HepG2 (cell line): ENCODE data around the gene PPM1G. TPM values are rescaled to one million over a fixed set of nuclear protein-coding genes. Genes with fewer than 3 reads are reported as not detected.

Source experiments
- ARNTL ChIP-seq: sonication (generic); formaldehyde crosslinking; IDR thresholded peaks from 2 replicates; pipeline ENCODE4 v1.4.0; 2020; ENCODE audit warnings: mild to moderate bottlenecking, missing genetic modification reagents
- FOXK2 ChIP-seq: fragments of 450-650 bp; IDR thresholded peaks from 2 replicates; pipeline ENCODE4 v1.6.1; 2016
- GMEB2 ChIP-seq: IDR thresholded peaks from 2 replicates; pipeline ENCODE4 v1.6.1; 2016; ENCODE audit warnings: missing biosample characterization, missing genetic modification reagents, low read depth
- HES4 ChIP-seq: sonication (generic); formaldehyde crosslinking; IDR thresholded peaks from 2 replicates; pipeline ENCODE4 v1.9.0; 2021; ENCODE audit warnings: mild to moderate bottlenecking, missing genetic modification reagents, borderline replicate concordance
- HNRNPL ChIP-seq: fragments of 200-400 bp; formaldehyde crosslinking; IDR thresholded peaks from 2 replicates; pipeline ENCODE4 v1.6.1; 2017; ENCODE audit warnings: mild to moderate bottlenecking, low read depth, low read length
- JARID2 ChIP-seq: sonication (generic); formaldehyde crosslinking; IDR thresholded peaks from 2 replicates; pipeline ENCODE4 v1.8.1; 2023; ENCODE audit warnings: missing genetic modification reagents, inconsistent platforms; ENCODE audit not compliant: insufficient replicate concordance
- KMT2A ChIP-seq: sonication (generic); formaldehyde crosslinking; IDR thresholded peaks from 2 replicates; pipeline ENCODE4 v1.4.0; 2020; ENCODE audit warnings: missing genetic modification reagents
- MAFK ChIP-seq, 2 experiments: IDR thresholded peaks in 1 of 2; conservative IDR thresholded peaks in 1 of 2; 2 replicates each; pipeline ENCODE4 v1.6.1; 2011; ENCODE audit warnings: improper control_type of control experiment in 2 of 2, low read length in 2 of 2
- MEIS2 ChIP-seq: sonication (generic); formaldehyde crosslinking; IDR thresholded peaks from 2 replicates; pipeline ENCODE4 v1.9.0; 2021; ENCODE audit warnings: mild to moderate bottlenecking, missing genetic modification reagents
- MTF1 ChIP-seq: sonication (generic); formaldehyde crosslinking; IDR thresholded peaks from 2 replicates; pipeline ENCODE4 v1.5.0; 2020; ENCODE audit warnings: missing genetic modification reagents
- NCOA5 ChIP-seq: sonication (generic); formaldehyde crosslinking; IDR thresholded peaks from 2 replicates; pipeline ENCODE4 v1.4.0; 2020; ENCODE audit warnings: missing genetic modification reagents
- NFIB ChIP-seq: sonication (generic); formaldehyde crosslinking; IDR thresholded peaks from 2 replicates; pipeline ENCODE4 v1.9.0; 2021; ENCODE audit warnings: missing genetic modification reagents, mild to moderate bottlenecking, borderline replicate concordance
- NR2F1 ChIP-seq, 2 experiments: fragments of 450-650 bp in 1 of 2; formaldehyde crosslinking in 1 of 2; IDR thresholded peaks; 2 replicates each; pipeline versions ENCODE4 v1.5.0 to v1.6.1; 2016 to 2020; ENCODE audit warnings: mild to moderate bottlenecking in 1 of 2, missing compliant biosample characterization in 1 of 2, missing genetic modification reagents in 1 of 2, moderate library complexity in 1 of 2
- RELA ChIP-seq: sonication (generic); formaldehyde crosslinking; IDR thresholded peaks from 2 replicates; pipeline ENCODE4 v1.4.0; 2020; ENCODE audit warnings: missing genetic modification reagents
- SMAD1 ChIP-seq: sonication (generic); formaldehyde crosslinking; IDR thresholded peaks from 2 replicates; pipeline ENCODE4 v1.4.0; 2020; ENCODE audit warnings: missing genetic modification reagents, low read depth, mild to moderate bottlenecking, borderline replicate concordance
- ZNF251 ChIP-seq: sonication (generic); formaldehyde crosslinking; IDR thresholded peaks from 2 replicates; pipeline ENCODE4 v1.9.0; 2021; ENCODE audit warnings: mild to moderate bottlenecking, missing genetic modification reagents
- ZNF33A ChIP-seq: sonication (generic); formaldehyde crosslinking; IDR thresholded peaks from 2 replicates; pipeline ENCODE4 v1.5.1; 2020; ENCODE audit warnings: missing genetic modification reagents, mild to moderate bottlenecking, moderate library complexity, borderline replicate concordance
- ZNF552 ChIP-seq: sonication (generic); formaldehyde crosslinking; IDR thresholded peaks from 2 replicates; pipeline ENCODE4 v1.9.0; 2022; ENCODE audit warnings: missing genetic modification reagents, mild to moderate bottlenecking, borderline replicate concordance
- polyA plus RNA-seq, 8 experiments: library from polyadenylated mRNA; depleted of rRNA in 3 of 8; stranded (reverse) in 7 of 8; unstranded in 1 of 8; fragments of >200 nt; fragmentation: Illumina TruSeq in 4 of 8; extraction: Trizol in 4 of 8; gene quantifications; 2 replicates each; pipeline versions ENCODE4 v1.2.1 to v1.2.3, GENCODE V29; 2011 to 2016; ENCODE audit warnings: low read depth in 4 of 8, missing spikeins in 1 of 8, mixed read lengths in 1 of 8; ENCODE audit not compliant: insufficient read depth in 1 of 8
- total RNA-seq, 5 experiments: library from RNA; depleted of rRNA; stranded (reverse); fragments of >200 nt; fragmentation: Illumina TruSeq; extraction: Trizol; gene quantifications; 2 replicates each; pipeline ENCODE4 v1.2.3, GENCODE V29; 2016; ENCODE audit warnings: low read depth in 1 of 5
- TF ChIP-seq, protein P1 (sequence below): sonication (generic); formaldehyde crosslinking; IDR thresholded peaks from 2 replicates; pipeline ENCODE4 v1.5.1; 2020; ENCODE audit warnings: mild to moderate bottlenecking, missing genetic modification reagents, moderate library complexity
- TF ChIP-seq, protein P2 (sequence below): sonication (generic); formaldehyde crosslinking; IDR thresholded peaks from 2 replicates; pipeline ENCODE4 v1.5.0; 2020; ENCODE audit warnings: mild to moderate bottlenecking, missing genetic modification reagents, borderline replicate concordance

PPM1G gene
- total and polyA plus RNA-seq, 2 of the 13 experiments (the other 11 are each of a cell fraction or from before 2014, with no cell fraction given): 58.2 to 213 TPM

DNA sequence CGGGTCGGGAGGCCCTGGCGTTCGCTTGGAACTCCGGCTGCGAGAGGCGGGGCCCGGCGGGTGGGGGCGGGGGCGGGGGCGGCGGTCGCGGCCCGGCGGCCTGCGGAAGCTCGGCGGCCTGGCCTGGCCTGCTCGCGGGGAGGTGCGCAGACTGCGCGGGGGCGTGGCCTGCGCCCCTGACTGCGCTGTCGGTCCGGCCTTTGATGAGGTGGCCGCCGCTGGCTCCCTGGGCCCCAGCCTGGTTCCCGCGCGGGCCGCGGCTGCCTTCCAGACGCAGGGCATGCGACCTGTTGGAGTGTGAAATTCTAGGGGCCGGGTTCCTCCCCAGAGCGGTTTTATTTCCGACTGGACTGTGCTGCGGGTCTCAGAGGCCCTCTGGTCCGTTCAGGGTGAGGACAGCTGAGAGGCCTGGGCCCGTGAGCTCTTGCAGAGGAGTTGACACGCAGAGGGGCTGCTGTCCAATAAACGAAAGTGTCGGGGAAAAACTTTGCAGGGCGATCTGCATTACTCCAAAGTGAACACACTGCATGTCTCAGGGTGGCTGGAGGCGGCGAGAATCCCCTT, 19.7 kb upstream of the PPM1G start (continued):
- TF ChIP-seq JARID2 (CRISPR knock-in tag): no peak
- TF ChIP-seq RELA (CRISPR knock-in tag): no peak
- TF ChIP-seq, protein P1, sequence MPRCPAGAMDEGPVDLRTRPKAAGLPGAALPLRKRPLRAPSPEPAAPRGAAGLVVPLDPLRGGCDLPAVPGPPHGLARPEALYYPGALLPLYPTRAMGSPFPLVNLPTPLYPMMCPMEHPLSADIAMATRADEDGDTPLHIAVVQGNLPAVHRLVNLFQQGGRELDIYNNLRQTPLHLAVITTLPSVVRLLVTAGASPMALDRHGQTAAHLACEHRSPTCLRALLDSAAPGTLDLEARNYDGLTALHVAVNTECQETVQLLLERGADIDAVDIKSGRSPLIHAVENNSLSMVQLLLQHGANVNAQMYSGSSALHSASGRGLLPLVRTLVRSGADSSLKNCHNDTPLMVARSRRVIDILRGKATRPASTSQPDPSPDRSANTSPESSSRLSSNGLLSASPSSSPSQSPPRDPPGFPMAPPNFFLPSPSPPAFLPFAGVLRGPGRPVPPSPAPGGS: no peak
- no peak for TF ChIP-seq ZNF251 (CRISPR knock-in tag)
- TF ChIP-seq NFIB (CRISPR knock-in tag): no peak
- no peak for TF ChIP-seq HNRNPL
- TF ChIP-seq NCOA5 (CRISPR knock-in tag): no peak
- peak; percentile 74 for TF ChIP-seq KMT2A (CRISPR knock-in tag)
- no peak for TF ChIP-seq ZNF33A (CRISPR knock-in tag)
- no peak for TF ChIP-seq HES4
- TF ChIP-seq, protein P2, sequence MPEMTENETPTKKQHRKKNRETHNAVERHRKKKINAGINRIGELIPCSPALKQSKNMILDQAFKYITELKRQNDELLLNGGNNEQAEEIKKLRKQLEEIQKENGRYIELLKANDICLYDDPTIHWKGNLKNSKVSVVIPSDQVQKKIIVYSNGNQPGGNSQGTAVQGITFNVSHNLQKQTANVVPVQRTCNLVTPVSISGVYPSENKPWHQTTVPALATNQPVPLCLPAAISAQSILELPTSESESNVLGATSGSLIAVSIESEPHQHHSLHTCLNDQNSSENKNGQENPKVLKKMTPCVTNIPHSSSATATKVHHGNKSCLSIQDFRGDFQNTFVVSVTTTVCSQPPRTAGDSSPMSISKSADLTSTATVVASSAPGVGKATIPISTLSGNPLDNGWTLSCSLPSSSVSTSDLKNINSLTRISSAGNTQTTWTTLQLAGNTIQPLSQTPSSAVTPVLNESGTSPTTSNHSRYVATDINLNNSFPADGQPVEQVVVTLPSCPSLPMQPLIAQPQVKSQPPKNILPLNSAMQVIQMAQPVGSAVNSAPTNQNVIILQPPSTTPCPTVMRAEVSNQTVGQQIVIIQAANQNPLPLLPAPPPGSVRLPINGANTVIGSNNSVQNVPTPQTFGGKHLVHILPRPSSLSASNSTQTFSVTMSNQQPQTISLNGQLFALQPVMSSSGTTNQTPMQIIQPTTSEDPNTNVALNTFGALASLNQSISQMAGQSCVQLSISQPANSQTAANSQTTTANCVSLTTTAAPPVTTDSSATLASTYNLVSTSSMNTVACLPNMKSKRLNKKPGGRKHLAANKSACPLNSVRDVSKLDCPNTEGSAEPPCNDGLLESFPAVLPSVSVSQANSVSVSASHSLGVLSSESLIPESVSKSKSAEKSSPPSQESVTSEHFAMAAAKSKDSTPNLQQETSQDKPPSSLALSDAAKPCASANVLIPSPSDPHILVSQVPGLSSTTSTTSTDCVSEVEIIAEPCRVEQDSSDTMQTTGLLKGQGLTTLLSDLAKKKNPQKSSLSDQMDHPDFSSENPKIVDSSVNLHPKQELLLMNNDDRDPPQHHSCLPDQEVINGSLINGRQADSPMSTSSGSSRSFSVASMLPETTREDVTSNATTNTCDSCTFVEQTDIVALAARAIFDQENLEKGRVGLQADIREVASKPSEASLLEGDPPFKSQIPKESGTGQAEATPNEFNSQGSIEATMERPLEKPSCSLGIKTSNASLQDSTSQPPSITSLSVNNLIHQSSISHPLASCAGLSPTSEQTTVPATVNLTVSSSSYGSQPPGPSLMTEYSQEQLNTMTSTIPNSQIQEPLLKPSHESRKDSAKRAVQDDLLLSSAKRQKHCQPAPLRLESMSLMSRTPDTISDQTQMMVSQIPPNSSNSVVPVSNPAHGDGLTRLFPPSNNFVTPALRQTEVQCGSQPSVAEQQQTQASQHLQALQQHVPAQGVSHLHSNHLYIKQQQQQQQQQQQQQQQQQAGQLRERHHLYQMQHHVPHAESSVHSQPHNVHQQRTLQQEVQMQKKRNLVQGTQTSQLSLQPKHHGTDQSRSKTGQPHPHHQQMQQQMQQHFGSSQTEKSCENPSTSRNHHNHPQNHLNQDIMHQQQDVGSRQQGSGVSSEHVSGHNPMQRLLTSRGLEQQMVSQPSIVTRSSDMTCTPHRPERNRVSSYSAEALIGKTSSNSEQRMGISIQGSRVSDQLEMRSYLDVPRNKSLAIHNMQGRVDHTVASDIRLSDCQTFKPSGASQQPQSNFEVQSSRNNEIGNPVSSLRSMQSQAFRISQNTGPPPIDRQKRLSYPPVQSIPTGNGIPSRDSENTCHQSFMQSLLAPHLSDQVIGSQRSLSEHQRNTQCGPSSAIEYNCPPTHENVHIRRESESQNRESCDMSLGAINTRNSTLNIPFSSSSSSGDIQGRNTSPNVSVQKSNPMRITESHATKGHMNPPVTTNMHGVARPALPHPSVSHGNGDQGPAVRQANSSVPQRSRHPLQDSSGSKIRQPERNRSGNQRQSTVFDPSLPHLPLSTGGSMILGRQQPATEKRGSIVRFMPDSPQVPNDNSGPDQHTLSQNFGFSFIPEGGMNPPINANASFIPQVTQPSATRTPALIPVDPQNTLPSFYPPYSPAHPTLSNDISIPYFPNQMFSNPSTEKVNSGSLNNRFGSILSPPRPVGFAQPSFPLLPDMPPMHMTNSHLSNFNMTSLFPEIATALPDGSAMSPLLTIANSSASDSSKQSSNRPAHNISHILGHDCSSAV (CRISPR knock-in tag): no peak
- peak; percentile 62 for TF ChIP-seq ARNTL
- TF ChIP-seq MAFK (conservative IDR thresholded peaks at IDR 0.05 in 1 of 2, IDR thresholded peaks at IDR 0.05 in 1 of 2; ENCODE audit: low read length in 2 of 2): no peak
- TF ChIP-seq NR2F1 (CRISPR knock-in tag; IDR thresholded peaks at IDR 0.05): peak in 1 of 2 experiments; percentile 50; a peak in 2 of 4 replicates
- TF ChIP-seq GMEB2 (CRISPR knock-in tag): no peak
- no peak for TF ChIP-seq FOXK2
- TF ChIP-seq ZNF552: no peak
- 0 out of 2 replicates have a peak, but pooled peaks have one; percentile 9 for TF ChIP-seq SMAD1 (CRISPR knock-in tag)
- peak; percentile 90 for TF ChIP-seq MEIS2
- no peak for TF ChIP-seq MTF1
